Glutamatergic neuron (in vitro differentiated cells): ENCODE results near the gene CORT. TPM values are rescaled to one million over a fixed set of nuclear protein-coding genes. Genes with fewer than 3 reads are reported as not detected.

Source experiments
- DNase-seq: peaks from one replicate; pipeline ENCODE4 v3.0.0; 2022
- H3K27ac Mint-ChIP-seq: one replicate; pipeline ENCODE4 v1.8.0; 2020; ENCODE audit warnings: mild to moderate bottlenecking, mixed read lengths, inconsistent platforms; ENCODE audit not compliant: unreplicated experiment
- H3K27me3 Mint-ChIP-seq: one replicate; pipeline ENCODE4 v1.8.0; 2020; ENCODE audit warnings: mild to moderate bottlenecking, moderate library complexity, mixed read lengths, inconsistent platforms; ENCODE audit not compliant: unreplicated experiment
- H3K36me3 Mint-ChIP-seq: one replicate; pipeline ENCODE4 v1.8.0; 2020; ENCODE audit warnings: mild to moderate bottlenecking, mixed read lengths, inconsistent platforms; ENCODE audit not compliant: unreplicated experiment
- H3K4me1 Mint-ChIP-seq: one replicate; pipeline ENCODE4 v1.8.0; 2020; ENCODE audit warnings: mild to moderate bottlenecking, low read depth, mixed read lengths, inconsistent platforms; ENCODE audit not compliant: unreplicated experiment
- H3K4me3 Mint-ChIP-seq: one replicate; pipeline ENCODE4 v1.8.0; 2020; ENCODE audit warnings: mild to moderate bottlenecking, mixed read lengths, inconsistent platforms; ENCODE audit not compliant: unreplicated experiment
- H3K9me3 Mint-ChIP-seq: one replicate; pipeline ENCODE4 v1.8.0; 2020; ENCODE audit warnings: mild to moderate bottlenecking, moderate library complexity, mixed read lengths, inconsistent platforms; ENCODE audit not compliant: unreplicated experiment
- total RNA-seq: library from RNA; stranded (reverse); fragmentation: NEBNext Ultra II Directional; extraction: Animal tissue kit (Norgen Biotek cat#: 25700); gene quantifications from one replicate; pipeline ENCODE4 v1.2.1, GENCODE V29; 2021; ENCODE audit not compliant: unreplicated experiment
- TF ChIP-seq, protein P1 (sequence below): fragments of 200-600 bp; sonication (generic); IDR thresholded peaks from one replicate; pipeline ENCODE4 v1.5.0; 2021; ENCODE audit not compliant: partially characterized antibody, unreplicated experiment

Gene CORT
- total RNA-seq, 1 donor from 2014 or later: 0.59 TPM

DNA sequence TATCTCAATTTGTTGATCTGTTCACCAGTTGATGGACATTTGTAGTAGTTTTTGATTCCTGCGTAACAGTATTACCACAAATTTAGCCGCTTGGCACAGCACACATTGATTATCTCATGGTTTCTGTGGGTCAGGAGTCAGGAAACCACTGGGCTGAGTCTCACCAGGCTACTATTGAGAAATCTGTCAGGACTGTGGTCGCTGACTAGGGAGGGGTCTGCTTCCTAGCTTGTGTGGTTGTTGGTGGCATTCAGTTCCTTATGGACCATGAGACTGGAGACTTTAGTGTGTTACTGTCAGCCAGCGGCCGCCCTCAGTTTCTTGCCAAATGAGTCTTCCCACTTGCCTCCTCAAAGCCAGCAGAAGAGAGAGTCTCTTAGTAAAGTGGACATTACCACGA, 34.7 kb downstream of the CORT start:
- H3K4me1 Mint-ChIP-seq: peaks cover 4% of the 10 kb centered on the region
- peaks cover 4% of the 10 kb centered on the region for H3K36me3 Mint-ChIP-seq
- H3K27ac Mint-ChIP-seq: no peak overlapping the region
- no peak overlapping the region for H3K4me3 Mint-ChIP-seq
- TF ChIP-seq, protein P1, sequence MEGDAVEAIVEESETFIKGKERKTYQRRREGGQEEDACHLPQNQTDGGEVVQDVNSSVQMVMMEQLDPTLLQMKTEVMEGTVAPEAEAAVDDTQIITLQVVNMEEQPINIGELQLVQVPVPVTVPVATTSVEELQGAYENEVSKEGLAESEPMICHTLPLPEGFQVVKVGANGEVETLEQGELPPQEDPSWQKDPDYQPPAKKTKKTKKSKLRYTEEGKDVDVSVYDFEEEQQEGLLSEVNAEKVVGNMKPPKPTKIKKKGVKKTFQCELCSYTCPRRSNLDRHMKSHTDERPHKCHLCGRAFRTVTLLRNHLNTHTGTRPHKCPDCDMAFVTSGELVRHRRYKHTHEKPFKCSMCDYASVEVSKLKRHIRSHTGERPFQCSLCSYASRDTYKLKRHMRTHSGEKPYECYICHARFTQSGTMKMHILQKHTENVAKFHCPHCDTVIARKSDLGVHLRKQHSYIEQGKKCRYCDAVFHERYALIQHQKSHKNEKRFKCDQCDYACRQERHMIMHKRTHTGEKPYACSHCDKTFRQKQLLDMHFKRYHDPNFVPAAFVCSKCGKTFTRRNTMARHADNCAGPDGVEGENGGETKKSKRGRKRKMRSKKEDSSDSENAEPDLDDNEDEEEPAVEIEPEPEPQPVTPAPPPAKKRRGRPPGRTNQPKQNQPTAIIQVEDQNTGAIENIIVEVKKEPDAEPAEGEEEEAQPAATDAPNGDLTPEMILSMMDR: no peak
- no peak for DNase-seq
- peaks cover 4% of the 10 kb centered on the region for H3K9me3 Mint-ChIP-seq
- peaks cover under 1% of the 10 kb centered on the region for H3K27me3 Mint-ChIP-seq

DNA sequence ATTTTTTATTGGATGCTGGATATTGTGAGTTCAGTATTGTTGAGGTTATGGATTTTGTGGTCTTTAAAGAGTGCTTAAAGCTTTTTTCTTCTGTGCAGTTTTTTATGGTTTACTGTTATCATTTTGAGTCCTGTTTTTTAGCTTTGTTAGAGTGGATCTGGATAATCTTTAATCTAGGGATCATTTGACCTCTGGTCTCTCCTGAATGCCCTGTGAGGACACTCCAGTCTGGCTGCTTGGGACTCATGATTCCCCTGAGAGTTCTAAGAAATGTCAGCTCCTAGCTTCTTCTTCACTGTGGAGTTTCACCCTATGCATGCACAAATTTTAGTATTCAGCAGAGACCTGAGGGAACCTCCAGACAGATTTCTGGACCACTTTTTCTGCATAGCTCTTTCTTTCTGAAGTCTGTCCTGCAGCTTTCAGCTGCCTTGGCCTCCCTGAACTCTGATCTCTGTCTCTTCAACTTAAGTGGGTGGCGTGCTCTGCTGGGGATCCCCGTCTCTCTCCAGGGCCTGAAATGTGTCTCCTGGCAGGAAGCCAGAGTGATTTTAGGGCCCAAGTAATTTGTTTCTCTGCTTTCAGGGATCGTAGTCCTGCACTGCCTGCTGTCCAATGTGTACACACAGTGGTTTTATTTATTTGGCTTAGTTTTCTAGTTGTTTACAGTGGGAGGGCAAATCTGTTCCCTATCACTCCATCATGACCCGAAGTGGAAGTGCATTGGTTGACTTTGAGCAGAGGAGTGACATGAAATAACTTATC, 39.6 kb downstream of the CORT start:
- TF ChIP-seq, protein P1: no peak
- peaks cover 2% of the 10 kb centered on the region for H3K27me3 Mint-ChIP-seq
- DNase-seq: no peak
- H3K36me3 Mint-ChIP-seq: peaks cover 4% of the 10 kb centered on the region
- no peak overlapping the region for H3K4me3 Mint-ChIP-seq
- peaks cover 22% of the 10 kb centered on the region for H3K4me1 Mint-ChIP-seq
- H3K27ac Mint-ChIP-seq: no peak overlapping the region
- H3K9me3 Mint-ChIP-seq: peaks cover 3% of the 10 kb centered on the region

DNA sequence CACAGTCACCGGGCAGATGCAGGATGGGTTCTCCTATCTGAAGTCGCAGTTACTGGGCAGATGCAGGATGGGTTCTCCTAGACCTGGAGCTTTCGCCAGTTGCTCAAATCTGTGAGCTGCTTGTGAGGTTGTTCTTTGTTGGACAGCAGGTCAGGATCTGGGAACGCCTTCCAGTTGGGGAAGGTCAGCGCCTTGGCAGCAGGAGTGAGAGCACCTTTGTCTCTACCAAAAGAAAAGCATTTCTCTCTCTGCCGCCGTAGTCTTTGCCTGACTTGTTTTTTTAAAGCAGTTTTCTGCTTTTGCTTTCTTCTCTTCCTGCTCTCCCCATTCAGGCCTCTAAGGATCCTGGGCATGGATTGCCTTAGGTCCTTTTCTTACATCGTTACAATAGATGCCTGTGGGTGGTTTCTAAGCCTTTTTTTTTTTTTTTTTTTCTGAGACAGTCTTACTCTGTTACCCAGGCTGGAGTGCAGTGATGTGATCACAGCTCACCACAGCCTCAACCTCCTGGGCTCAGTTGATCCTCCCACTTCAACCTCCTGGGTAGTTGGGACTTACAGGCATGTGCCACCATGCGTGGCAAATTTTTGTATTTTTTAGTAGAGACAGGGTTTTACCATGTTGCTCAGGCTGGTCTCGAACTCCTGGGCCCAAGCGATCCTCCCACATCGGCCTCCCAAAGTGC, 40.6 kb downstream of the CORT start:
- DNase-seq: no peak
- peaks cover 31% of the 10 kb centered on the region for H3K4me1 Mint-ChIP-seq

DNA sequence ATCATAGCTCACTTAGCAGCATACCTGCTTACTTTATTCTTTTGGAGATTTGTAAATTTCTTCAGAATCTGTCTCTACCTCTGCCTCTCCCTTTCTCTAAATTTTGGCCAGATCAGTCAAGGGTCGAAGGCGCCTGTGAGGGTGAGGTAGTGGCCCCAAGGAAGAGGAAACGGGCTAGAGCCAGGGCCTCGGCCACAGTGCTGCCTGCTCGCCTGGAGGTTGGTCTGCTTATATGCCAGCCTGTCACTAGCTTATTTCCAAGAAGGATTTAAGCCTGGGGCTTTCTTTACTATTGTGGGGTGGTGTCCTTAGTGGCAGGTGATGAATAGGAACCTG, 44.6 kb downstream of the CORT start:
- Mint-ChIP-seq H3K36me3 (no peaks in the 10 kb centered on the region), H3K27ac (no peak overlapping the region), H3K4me1 (peaks cover 39% of the 10 kb centered on the region), H3K4me3 (peak overlapping the region; percentile 75), H3K27me3 (peaks cover 3% of the 10 kb centered on the region), H3K9me3 (peaks cover 2% of the 10 kb centered on the region)
- no peak for DNase-seq
- TF ChIP-seq, protein P1: no peak

More for the DNA sequence above, 40.6 kb downstream of the CORT start:
- Mint-ChIP-seq H3K9me3 (peaks cover 3% of the 10 kb centered on the region), H3K4me3 (no peak overlapping the region), H3K27ac (no peak overlapping the region), H3K27me3 (peaks cover 2% of the 10 kb centered on the region), H3K36me3 (no peaks in the 10 kb centered on the region)
- TF ChIP-seq, protein P1: no peak
